CD14-positive monocyte (primary cell): ENCODE measurements around the gene PAX8. TPM values are rescaled to one million over a fixed set of nuclear protein-coding genes. Genes with fewer than 3 reads are reported as not detected.

ENCODE experiments used
- DNase-seq, 3 donors: peaks; one replicate each; pipeline ENCODE4 v3.0.0-alpha.2; 2011 to 2022
- H2AFZ ChIP-seq: 2 replicates; pipeline ENCODE4 v1.6.0; 2012; ENCODE audit warnings: mild to moderate bottlenecking, low read depth, low read length, inconsistent platforms; ENCODE audit not compliant: insufficient read depth, poor library complexity, severe bottlenecking
- H3K27ac ChIP-seq, 2 donors: 1 replicate in 1 of 2; 2 replicates in 1 of 2; pipeline ENCODE4 v1.5.1; 2012 to 2013; ENCODE audit warnings: low read length in 2 of 2, control low read depth in 1 of 2, inconsistent platforms in 1 of 2, low read depth in 1 of 2, mild to moderate bottlenecking in 1 of 2
- H3K27me3 ChIP-seq, 2 donors: one replicate each; pipeline versions ENCODE4 v1.6.0 to v1.6.1; 2011 to 2013; ENCODE audit warnings: low read length in 2 of 2; ENCODE audit not compliant: control insufficient read depth in 2 of 2, insufficient read depth in 2 of 2
- H3K36me3 ChIP-seq, 2 donors: replicated peaks in 1 of 2; 1 replicate in 1 of 2; 2 replicates in 1 of 2; pipeline versions ENCODE4 v1.5.1 to v1.6.1; 2012 to 2013; ENCODE audit warnings: low read length in 2 of 2, control low read depth in 1 of 2, inconsistent platforms in 1 of 2, mild to moderate bottlenecking in 1 of 2; ENCODE audit not compliant: insufficient read depth in 2 of 2, control insufficient read depth in 1 of 2
- H3K4me1 ChIP-seq, 2 donors: 1 replicate in 1 of 2; 2 replicates in 1 of 2; pipeline versions ENCODE4 v1.5.1 to v1.6.1; 2012 to 2013; ENCODE audit warnings: low read length in 2 of 2, control low read depth in 1 of 2, inconsistent platforms in 1 of 2, mild to moderate bottlenecking in 1 of 2, moderate library complexity in 1 of 2; ENCODE audit not compliant: insufficient read depth in 2 of 2, control insufficient read depth in 1 of 2
- H3K4me2 ChIP-seq: replicated peaks from 2 replicates; pipeline ENCODE3; 2012; ENCODE audit warnings: low read length, moderate library complexity, mild to moderate bottlenecking; ENCODE audit not compliant: poor library complexity, severe bottlenecking; ENCODE audit errors: extremely low read depth
- H3K4me3 ChIP-seq, 3 experiments: fragments of 200-600 bp in 1 of 3; sonication (generic) in 1 of 3; replicated peaks in 1 of 3; 1 replicate in 2 of 3; 2 replicates in 1 of 3; pipeline ENCODE4 v1.5.1; 2011 to 2013; ENCODE audit warnings: low read length in 3 of 3, mild to moderate bottlenecking in 3 of 3, control low read depth in 2 of 3, low read depth in 2 of 3, inconsistent platforms in 1 of 3, moderate library complexity in 1 of 3
- H3K79me2 ChIP-seq: 2 replicates; pipeline ENCODE4 v1.6.0; 2012; ENCODE audit warnings: mild to moderate bottlenecking, control low read depth, inconsistent platforms, low read length, moderate library complexity; ENCODE audit not compliant: insufficient read depth
- H3K9ac ChIP-seq: 2 replicates; pipeline ENCODE4 v1.6.0; 2017; ENCODE audit warnings: low read length, mild to moderate bottlenecking; ENCODE audit not compliant: insufficient read depth, poor library complexity, severe bottlenecking
- H3K9me3 ChIP-seq, 2 donors: replicated peaks in 1 of 2; 1 replicate in 1 of 2; 2 replicates in 1 of 2; pipeline versions ENCODE4 v1.5.1 to v1.6.1; 2012 to 2013; ENCODE audit warnings: low read length in 2 of 2, control low read depth in 1 of 2; ENCODE audit not compliant: control insufficient read depth in 1 of 2, insufficient read depth in 1 of 2
- H4K20me1 ChIP-seq: 2 replicates; pipeline ENCODE4 v1.6.0; 2012; ENCODE audit warnings: mild to moderate bottlenecking, low read length, control low read depth, moderate library complexity; ENCODE audit not compliant: insufficient read depth
- H3K27ac Mint-ChIP-seq, 7 donors: one replicate each; pipeline ENCODE4 v1.8.0; 2020; ENCODE audit warnings: mild to moderate bottlenecking in 7 of 7, mixed read lengths in 7 of 7, moderate library complexity in 6 of 7, inconsistent platforms in 2 of 7
- H3K27me3 Mint-ChIP-seq, 3 donors: one replicate each; pipeline ENCODE4 v1.8.0; 2021 to 2022; ENCODE audit warnings: low read depth in 3 of 3, mild to moderate bottlenecking in 3 of 3, mixed read lengths in 3 of 3, moderate library complexity in 3 of 3, inconsistent platforms in 1 of 3
- H3K36me3 Mint-ChIP-seq, 2 donors: one replicate each; pipeline ENCODE4 v1.8.0; 2020; ENCODE audit warnings: mixed read lengths in 2 of 2, inconsistent platforms in 1 of 2, mild to moderate bottlenecking in 1 of 2
- H3K4me1 Mint-ChIP-seq: one replicate; pipeline ENCODE4 v1.8.0; 2020; ENCODE audit warnings: mild to moderate bottlenecking, mixed read lengths
- H3K4me3 Mint-ChIP-seq, 2 donors: one replicate each; pipeline ENCODE4 v1.8.0; 2020; ENCODE audit warnings: mild to moderate bottlenecking in 2 of 2, mixed read lengths in 2 of 2, moderate library complexity in 1 of 2
- H3K9me3 Mint-ChIP-seq, 7 donors: one replicate each; pipeline ENCODE4 v1.8.0; 2020 to 2022; ENCODE audit warnings: mixed read lengths in 7 of 7, mild to moderate bottlenecking in 6 of 7, moderate library complexity in 6 of 7, inconsistent platforms in 2 of 7
- WGBS: methylation state at CpG from one replicate; pipeline ENCODE4 v1.1.5; 2013; ENCODE audit warnings: missing lambda C conversion rate; ENCODE audit not compliant: insufficient coverage; 5-methylcytosine and 5-hydroxymethylcytosine counted together
- intact Hi-C, 2 donors: fragments of 100-400 bp; cut with micrococcal nuclease; formaldehyde crosslinking; loops; one replicate each; pipeline versions ENCODE4 v1.15.0 to v1.15.1; 2023
- polyA plus RNA-seq, 3 donors: library from polyadenylated mRNA; depleted of rRNA in 1 of 3; unstranded in 2 of 3; stranded (reverse) in 1 of 3; fragments of 300-500 nt in 2 of 3; fragments of >200 nt in 1 of 3; fragmentation: Illumina TruSeq in 2 of 3; gene quantifications; 1 replicate in 2 of 3; 2 replicates in 1 of 3; pipeline ENCODE4 v1.2.3, GENCODE V29; 2012 to 2021
- TF ChIP-seq, protein P1 (sequence below): fragments of 200-600 bp; IDR thresholded peaks from one replicate; pipeline ENCODE4 v1.8.0; 2022; ENCODE audit warnings: antibody characterized with exemption, mild to moderate bottlenecking

The PAX8 gene
- polyA plus RNA-seq, 3 donors, result 0.26 to 0.47 (median 0.36) TPM

GRCh38 chr2:113184531-113185230 lies 94.0 kb downstream of the PAX8 start:
- peak overlapping the region; percentile 7 for H3K4me2 ChIP-seq
- no peaks in the 10 kb centered on the region for H3K27me3 ChIP-seq
- intact Hi-C loops, result loop anchor here in 1 of 2 donors (5.0 kb wide), 1 partner anchor 42 kb away; no protein-coding TSS in a partner anchor
- TF ChIP-seq, protein P1, sequence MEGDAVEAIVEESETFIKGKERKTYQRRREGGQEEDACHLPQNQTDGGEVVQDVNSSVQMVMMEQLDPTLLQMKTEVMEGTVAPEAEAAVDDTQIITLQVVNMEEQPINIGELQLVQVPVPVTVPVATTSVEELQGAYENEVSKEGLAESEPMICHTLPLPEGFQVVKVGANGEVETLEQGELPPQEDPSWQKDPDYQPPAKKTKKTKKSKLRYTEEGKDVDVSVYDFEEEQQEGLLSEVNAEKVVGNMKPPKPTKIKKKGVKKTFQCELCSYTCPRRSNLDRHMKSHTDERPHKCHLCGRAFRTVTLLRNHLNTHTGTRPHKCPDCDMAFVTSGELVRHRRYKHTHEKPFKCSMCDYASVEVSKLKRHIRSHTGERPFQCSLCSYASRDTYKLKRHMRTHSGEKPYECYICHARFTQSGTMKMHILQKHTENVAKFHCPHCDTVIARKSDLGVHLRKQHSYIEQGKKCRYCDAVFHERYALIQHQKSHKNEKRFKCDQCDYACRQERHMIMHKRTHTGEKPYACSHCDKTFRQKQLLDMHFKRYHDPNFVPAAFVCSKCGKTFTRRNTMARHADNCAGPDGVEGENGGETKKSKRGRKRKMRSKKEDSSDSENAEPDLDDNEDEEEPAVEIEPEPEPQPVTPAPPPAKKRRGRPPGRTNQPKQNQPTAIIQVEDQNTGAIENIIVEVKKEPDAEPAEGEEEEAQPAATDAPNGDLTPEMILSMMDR, result no peak
- peak in 2 of 3 donors; percentile 39 to 42 for DNase-seq
- H3K4me3 ChIP-seq, result no peak overlapping the region
- H3K27ac Mint-ChIP-seq, result peak overlapping the region in 3 of 7 donors; percentile 72 to 96 (median 77)
- peaks cover 0 to 2% (median 0%) of the 10 kb centered on the region in 3 donors for H3K27me3 Mint-ChIP-seq
- no peak overlapping the region for H3K4me3 Mint-ChIP-seq
- peaks cover 82% of the 10 kb centered on the region for H4K20me1 ChIP-seq
- H3K4me1 Mint-ChIP-seq, result peaks cover 82% of the 10 kb centered on the region
- peaks cover 42 to 61% of the 10 kb centered on the region in 2 donors for H3K36me3 ChIP-seq
- H3K36me3 Mint-ChIP-seq, result peaks cover 53 to 69% of the 10 kb centered on the region in 2 donors
- H3K9me3 Mint-ChIP-seq, result peaks cover 0 to 1% (median 0%) of the 10 kb centered on the region in 7 donors
- peaks cover 91% of the 10 kb centered on the region for H3K79me2 ChIP-seq
- peak overlapping the region; percentile 1 to 90 for H3K27ac ChIP-seq
- H3K4me1 ChIP-seq, result peaks cover 76 to 84% of the 10 kb centered on the region in 2 donors
- 50% methylated on average over 2 of the region's 8 CpGs for WGBS
- H2AFZ ChIP-seq, result no peak overlapping the region
- H3K9ac ChIP-seq, result no peak overlapping the region
- no peaks in the 10 kb centered on the region for H3K9me3 ChIP-seq

GRCh38 chr2:113183703-113184102 lies 95.0 kb downstream of the PAX8 start:
- no peak overlapping the region for H2AFZ ChIP-seq
- Mint-ChIP-seq H3K27me3 (peaks cover 0 to 2% (median 0%) of the 10 kb centered on the region in 3 donors), H3K36me3 (peaks cover 51 to 70% of the 10 kb centered on the region in 2 donors), H3K4me1 (peaks cover 86% of the 10 kb centered on the region), H3K4me3 (no peak overlapping the region), H3K9me3 (peaks cover 0 to 1% (median 0%) of the 10 kb centered on the region in 7 donors), H3K27ac (peak overlapping the region in 4 of 7 donors; percentile 33 to 90 (median 39))
- TF ChIP-seq, protein P1, result no peak
- peaks cover 38 to 64% of the 10 kb centered on the region in 2 donors for H3K36me3 ChIP-seq
- H3K27ac ChIP-seq, result peak overlapping the region in 1 of 2 donors; percentile 83
- H3K9me3 ChIP-seq, result no peaks in the 10 kb centered on the region
- 95% methylated on average over 2 of the region's 2 CpGs for WGBS
- no peak overlapping the region for H3K9ac ChIP-seq
- H4K20me1 ChIP-seq, result peaks cover 92% of the 10 kb centered on the region
- H3K4me1 ChIP-seq, result peaks cover 80 to 94% of the 10 kb centered on the region in 2 donors
- no peaks in the 10 kb centered on the region for H3K27me3 ChIP-seq
- no peak for DNase-seq
- intact Hi-C loops, result no loop called here
- H3K79me2 ChIP-seq, result peaks cover 92% of the 10 kb centered on the region
- H3K4me3 ChIP-seq, result no peak overlapping the region
- H3K4me2 ChIP-seq, result no peak overlapping the region
